ENCODE results near the gene TALDO1. TPM values are rescaled to one million over a fixed set of nuclear protein-coding genes. Genes with fewer than 3 reads are reported as not detected.

TALDO1 gene
- total RNA-seq, 4 donors from 2014 or later = 203 to 323 (median 241) TPM

GRCh38 chr11:797296-798092 lies 50.2 kb downstream of the TALDO1 start:
- Histone ChIP-seq H3K27ac (peak overlapping the region; percentile 52 to 91 (median 84)), H3K27me3 (no peaks in the 10 kb centered on the region), H3K4me3 (peak overlapping the region; percentile 66 to 94 (median 81)), H3K4me1 (peaks cover 0 to 32% (median 22%) of the 10 kb centered on the region in 4 donors), H3K36me3 (peaks cover 0 to 60% (median 0%) of the 10 kb centered on the region in 3 donors), H3K9me3 (no peaks in the 10 kb centered on the region)
- TF ChIP-seq EP300 (IDR thresholded peaks at IDR 0.05) (peak in 1 of 2 donors; percentile 40), POLR2A (IDR thresholded peaks at IDR 0.05) (no peak)
- WGBS, 2 donors = 0% methylated on average over 11 to 21 of the region's 57 CpGs
- DNase-seq (ENCODE audit: low spot score in 2 of 2) = peak; percentile 48 to 66

- TF ChIP-seq POLR2A (IDR thresholded peaks at IDR 0.05) (peak in 1 of 2 donors; percentile 25), CTCF (IDR thresholded peaks at IDR 0.05) (peak; percentile 82 to 97 (median 97)), EP300 (IDR thresholded peaks at IDR 0.05) (no peak)
- Histone ChIP-seq H3K27ac (peak within 1 kb of the TSS; percentile 52 to 91 (median 84)), H3K36me3 (peaks cover 0 to 60% (median 0%) of the 10 kb centered on the region in 3 donors), H3K27me3 (no peaks in the 10 kb centered on the region), H3K4me3 (peak within 1 kb of the TSS; percentile 66 to 94 (median 81)), H3K9me3 (no peaks in the 10 kb centered on the region), H3K4me1 (peaks cover 0 to 32% (median 22%) of the 10 kb centered on the region in 4 donors)
- peak; percentile 60 for DNase-seq (ENCODE audit: low spot score in 2 of 2)
- WGBS, 2 donors = 4 to 36% methylated on average over 2 to 53 of the region's 69 CpGs
These were observed 50.9 kb downstream of the TALDO1 start, which contains the start of gene SLC25A22 for GRCh38 chr11:798093-798713. Gene SLC25A22, minus strand, starts transcription at chr11:798281. Its CDS starts 3,275 bp downstream, at chr11:795006.

- H3K4me1 ChIP-seq = peaks cover 0 to 44% (median 30%) of the 10 kb centered on the region in 4 donors
- no peaks in the 10 kb centered on the region for H3K9me3 ChIP-seq
- no peak overlapping the region for H3K27ac ChIP-seq
- no peak for TF ChIP-seq POLR2A (IDR thresholded peaks at IDR 0.05)
- no peak overlapping the region for H3K4me3 ChIP-seq
- H3K36me3 ChIP-seq = peaks cover 0 to 46% (median 0%) of the 10 kb centered on the region in 3 donors
- no peaks in the 10 kb centered on the region for H3K27me3 ChIP-seq
- WGBS, 2 donors = 92 to 93% methylated on average over 22 to 32 of the region's 32 CpGs
- DNase-seq (ENCODE audit: low spot score in 2 of 2) = no peak
These were observed 52.5 kb downstream of the TALDO1 start for GRCh38 chr11:799641-800316.

GRCh38 chr11:800473-800872 lies 53.2 kb downstream of the TALDO1 start:
- 91 to 96% methylated on average over 20 to 30 of the region's 30 CpGs for WGBS, 2 donors
- Histone ChIP-seq H3K27ac (no peak overlapping the region), H3K36me3 (peaks cover 0 to 46% (median 0%) of the 10 kb centered on the region in 3 donors), H3K9me3 (no peaks in the 10 kb centered on the region), H3K4me1 (peaks cover 0 to 44% (median 27%) of the 10 kb centered on the region in 4 donors), H3K27me3 (no peaks in the 10 kb centered on the region), H3K4me3 (no peak overlapping the region)
- no peak for TF ChIP-seq CTCF (IDR thresholded peaks at IDR 0.05)
- no peak for TF ChIP-seq POLR2A (IDR thresholded peaks at IDR 0.05)
- TF ChIP-seq EP300 (IDR thresholded peaks at IDR 0.05) = no peak
- no peak for DNase-seq (ENCODE audit: low spot score in 2 of 2)

- no peaks in the 10 kb centered on the region for H3K27me3 ChIP-seq
- H3K4me3 ChIP-seq = no peak overlapping the region
- H3K9me3 ChIP-seq = no peaks in the 10 kb centered on the region
- TF ChIP-seq CTCF (IDR thresholded peaks at IDR 0.05) (no peak), POLR2A (IDR thresholded peaks at IDR 0.05) (no peak), EP300 (IDR thresholded peaks at IDR 0.05) (no peak)
- H3K4me1 ChIP-seq = peaks cover 0 to 44% (median 22%) of the 10 kb centered on the region in 4 donors
- peaks cover 0 to 46% (median 0%) of the 10 kb centered on the region in 3 donors for H3K36me3 ChIP-seq
- DNase-seq (ENCODE audit: low spot score in 2 of 2) = no peak
- no peak overlapping the region for H3K27ac ChIP-seq
- WGBS, 2 donors = 86 to 88% methylated on average over 18 to 20 of the region's 20 CpGs
These were observed 54.0 kb downstream of the TALDO1 start for GRCh38 chr11:801097-801780.
